ENCODE measurements around the gene RALGPS1.

Gene RALGPS1

DNA sequence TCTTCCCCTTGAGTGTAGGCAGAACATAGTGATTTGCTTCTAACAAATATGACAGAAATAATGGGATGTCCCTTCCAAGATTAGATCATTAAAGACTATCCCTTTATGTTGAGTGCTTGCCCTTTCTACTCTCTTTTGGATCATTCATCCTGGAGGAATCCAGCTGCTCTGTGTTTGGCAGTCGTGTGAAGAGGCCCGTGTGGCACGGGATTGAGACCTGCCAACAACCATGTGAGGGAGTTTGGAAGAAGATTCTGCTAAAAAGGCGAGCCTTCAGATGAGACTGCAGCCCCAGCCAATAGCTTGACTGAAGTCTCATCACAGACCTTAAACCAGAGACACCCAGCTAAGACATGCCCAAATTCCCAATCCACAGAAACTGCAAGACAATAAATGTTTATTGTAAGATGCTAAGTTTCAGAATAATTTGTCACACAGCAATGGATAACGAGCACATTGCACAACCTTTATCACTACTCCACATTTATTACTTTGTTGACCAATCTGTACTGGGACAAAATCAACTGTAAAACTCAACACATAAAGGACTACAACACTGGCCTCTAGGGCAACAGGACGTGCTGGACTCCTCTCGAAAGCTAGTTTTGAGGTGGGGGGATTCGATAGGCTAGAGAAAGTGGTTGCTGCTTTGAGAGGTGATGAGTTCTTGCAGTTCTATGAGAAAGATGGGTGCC is 165.0 kb downstream of the RALGPS1 start:
- H3K27ac ChIP-seq = no peak overlapping the region
- TF ChIP-seq, protein P1, sequence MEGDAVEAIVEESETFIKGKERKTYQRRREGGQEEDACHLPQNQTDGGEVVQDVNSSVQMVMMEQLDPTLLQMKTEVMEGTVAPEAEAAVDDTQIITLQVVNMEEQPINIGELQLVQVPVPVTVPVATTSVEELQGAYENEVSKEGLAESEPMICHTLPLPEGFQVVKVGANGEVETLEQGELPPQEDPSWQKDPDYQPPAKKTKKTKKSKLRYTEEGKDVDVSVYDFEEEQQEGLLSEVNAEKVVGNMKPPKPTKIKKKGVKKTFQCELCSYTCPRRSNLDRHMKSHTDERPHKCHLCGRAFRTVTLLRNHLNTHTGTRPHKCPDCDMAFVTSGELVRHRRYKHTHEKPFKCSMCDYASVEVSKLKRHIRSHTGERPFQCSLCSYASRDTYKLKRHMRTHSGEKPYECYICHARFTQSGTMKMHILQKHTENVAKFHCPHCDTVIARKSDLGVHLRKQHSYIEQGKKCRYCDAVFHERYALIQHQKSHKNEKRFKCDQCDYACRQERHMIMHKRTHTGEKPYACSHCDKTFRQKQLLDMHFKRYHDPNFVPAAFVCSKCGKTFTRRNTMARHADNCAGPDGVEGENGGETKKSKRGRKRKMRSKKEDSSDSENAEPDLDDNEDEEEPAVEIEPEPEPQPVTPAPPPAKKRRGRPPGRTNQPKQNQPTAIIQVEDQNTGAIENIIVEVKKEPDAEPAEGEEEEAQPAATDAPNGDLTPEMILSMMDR (conservative IDR thresholded peaks at IDR 0.05) = no peak
- no peak for TF ChIP-seq ZFX (IDR thresholded peaks at IDR 0.05)

DNA sequence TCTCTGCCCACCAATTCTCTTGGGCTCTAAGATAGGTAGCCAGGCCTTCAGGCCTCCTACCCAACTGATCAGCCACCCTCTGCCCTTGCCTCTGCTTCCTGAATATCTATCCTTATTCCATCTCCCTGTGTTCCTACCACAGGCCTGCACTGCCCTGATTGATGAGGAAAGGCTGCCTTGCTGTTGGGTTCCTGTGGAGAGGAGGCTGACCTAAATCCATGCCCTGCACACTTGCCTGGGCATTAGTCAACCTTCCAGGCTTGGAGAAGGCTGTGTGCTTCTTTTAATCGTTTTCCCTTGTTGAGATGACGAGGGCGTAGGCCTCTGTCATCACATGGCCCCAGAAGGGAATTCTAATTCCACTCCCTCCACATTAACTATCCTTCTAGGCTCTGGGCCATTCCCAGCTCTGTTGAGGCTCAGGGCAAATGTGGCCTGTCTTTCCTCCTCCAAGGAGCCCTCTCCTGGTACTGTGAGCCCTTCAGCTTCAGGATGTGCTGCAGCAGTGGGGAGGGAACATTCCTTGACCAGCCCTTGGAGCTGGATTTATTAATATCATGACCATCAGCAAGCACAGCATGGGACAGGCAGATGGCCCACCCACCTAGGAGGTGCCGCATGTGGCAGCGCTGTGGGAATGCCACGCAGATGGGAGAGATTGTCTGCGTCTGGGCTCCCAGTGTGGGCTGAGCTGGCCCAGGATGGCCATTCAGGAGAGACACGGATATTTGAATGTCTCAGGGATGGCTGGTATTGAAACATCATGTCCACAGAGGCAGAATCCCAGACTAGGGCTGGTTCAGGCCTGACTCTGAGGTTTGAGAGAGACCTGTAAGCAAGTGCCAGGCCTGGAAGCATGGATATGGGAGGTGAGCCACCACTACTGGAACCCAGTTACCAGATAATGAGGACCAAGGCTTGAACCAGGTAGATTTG is 166.9 kb downstream of the RALGPS1 start:
- TF ChIP-seq, protein P1 (conservative IDR thresholded peaks at IDR 0.05) = no peak
- TF ChIP-seq ZFX (IDR thresholded peaks at IDR 0.05) = no peak
- no peak overlapping the region for H3K27ac ChIP-seq

- H3K27ac ChIP-seq = no peak overlapping the region
- no peak for TF ChIP-seq ZFX (IDR thresholded peaks at IDR 0.05)
- TF ChIP-seq, protein P1 (conservative IDR thresholded peaks at IDR 0.05) = no peak
Measured at GRCh38 chr9:127083138-127083980, 168.8 kb downstream of the RALGPS1 start.

DNA sequence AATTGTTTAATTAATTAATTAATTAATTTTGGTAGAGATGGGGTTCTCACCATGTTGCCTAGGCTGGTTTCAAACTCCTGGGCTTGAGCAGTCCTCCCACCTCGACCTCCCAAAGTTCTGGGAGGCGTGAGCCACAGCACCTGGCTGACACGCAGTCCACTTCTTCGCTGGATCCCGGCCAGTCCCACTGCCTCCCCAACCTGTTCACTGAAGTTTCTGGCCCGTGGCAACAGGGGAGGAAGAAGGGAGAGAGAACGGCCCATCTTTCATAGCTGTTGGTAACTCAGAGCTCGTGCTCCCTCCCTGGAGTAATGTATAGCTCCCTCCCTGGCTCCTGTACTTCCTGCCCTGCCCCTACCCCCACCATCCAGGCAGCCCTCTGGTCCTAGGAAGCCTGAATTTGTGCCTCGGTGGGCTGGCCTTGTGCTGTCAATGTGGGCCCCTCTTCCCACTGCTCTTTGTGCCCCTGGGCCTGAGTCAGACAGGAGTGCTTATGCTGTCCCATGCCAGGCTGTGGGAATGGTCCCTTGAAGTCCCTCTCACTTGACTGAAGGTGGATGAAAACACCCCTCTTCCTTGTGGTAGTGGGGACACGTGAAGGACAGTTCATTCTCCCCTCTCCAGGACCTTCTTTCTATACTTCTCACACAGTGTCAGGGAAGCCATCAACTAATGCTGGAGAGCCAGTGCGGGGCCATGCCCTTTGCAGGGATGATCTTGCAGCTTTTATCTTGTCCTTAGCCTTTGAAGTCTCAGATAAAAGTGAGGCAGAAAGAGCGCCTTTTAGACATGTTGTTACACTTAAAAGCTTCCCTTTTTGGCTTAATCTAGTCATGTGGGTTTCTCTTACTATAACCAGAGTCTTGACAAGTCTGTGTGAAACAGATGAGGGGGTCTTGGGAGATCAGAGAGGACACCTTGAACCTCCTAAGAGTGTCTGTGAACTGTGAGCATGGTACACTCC is 169.8 kb downstream of the RALGPS1 start:
- no peak overlapping the region for H3K27ac ChIP-seq
- no peak for TF ChIP-seq ZFX (IDR thresholded peaks at IDR 0.05)
- TF ChIP-seq, protein P1 (conservative IDR thresholded peaks at IDR 0.05) = no peak

DNA sequence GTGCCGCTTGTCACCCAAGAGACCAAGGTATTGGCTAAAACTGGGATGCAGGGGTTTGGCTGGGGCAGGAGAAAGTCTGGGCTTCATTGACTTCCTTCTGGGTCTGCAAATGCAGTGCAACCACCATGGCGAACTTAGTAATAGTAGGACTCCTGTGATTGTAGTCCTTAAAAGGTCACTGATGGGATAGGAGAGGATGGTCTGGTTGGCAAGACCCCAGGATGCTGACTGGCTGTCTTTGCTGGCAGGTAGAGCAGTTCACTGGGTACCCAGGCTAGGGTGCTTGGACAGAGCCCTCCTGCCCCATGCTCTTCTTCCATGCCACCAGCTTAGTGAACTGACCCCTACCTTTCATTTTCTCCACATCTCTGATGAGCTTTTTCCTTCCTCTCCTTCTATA is 170.6 kb downstream of the RALGPS1 start:
- no peak overlapping the region for H3K27ac ChIP-seq
- TF ChIP-seq, protein P1 (conservative IDR thresholded peaks at IDR 0.05) = no peak
- TF ChIP-seq ZFX (IDR thresholded peaks at IDR 0.05) = no peak

DNA sequence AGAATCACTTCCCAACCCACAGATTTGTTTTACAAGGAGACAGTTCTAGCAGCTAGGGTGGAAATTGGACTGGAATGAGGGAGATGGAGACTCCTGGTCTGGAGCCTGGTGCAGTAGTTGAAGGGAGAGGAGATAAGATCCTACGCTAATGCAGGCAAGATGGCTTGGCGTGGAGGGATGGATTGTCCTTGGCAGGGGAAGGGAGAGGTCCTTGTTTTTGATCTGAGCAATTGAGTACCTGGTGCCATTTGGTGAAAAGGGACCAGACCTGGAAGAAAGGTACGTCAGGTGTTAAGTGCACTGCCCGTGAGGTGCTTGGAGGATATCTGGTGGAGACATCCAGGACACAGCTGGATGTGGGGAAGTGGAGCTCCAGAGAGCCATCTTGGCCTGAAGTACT is 172.2 kb downstream of the RALGPS1 start:
- TF ChIP-seq, protein P1 (conservative IDR thresholded peaks at IDR 0.05) = no peak
- TF ChIP-seq ZFX (IDR thresholded peaks at IDR 0.05) = no peak

More for the DNA sequence above, 172.2 kb downstream of the RALGPS1 start:
- H3K27ac ChIP-seq = no peak overlapping the region
